WTC11 (cell line): ENCODE data around the gene LCN1. TPM values are rescaled to one million over a fixed set of nuclear protein-coding genes. Genes with fewer than 3 reads are reported as not detected.
"Not testable (repeated sequence)": the region's sequence is repeated elsewhere in the genome, so short reads cannot be mapped to it uniquely, and the experiment has no call there.

Experiments used
- ATAC-seq: fragments of 200-7000 bp; cut with Tn5 transposase; 2 replicates; pipeline ENCODE4 v1.10.0; 2021; ENCODE audit warnings: mild to moderate bottlenecking, moderate library complexity
- CTCF ChIA-PET: fragments of 300-600 bp; sonication (Branson Sonifier 250); formaldehyde crosslinking; loops from one replicate; lab custom pipeline; 2021; ENCODE audit warnings: antibody characterized with exemption; lab: Charles Lee
- POLR2A ChIA-PET: fragments of 350-600 bp; sonication (Branson Sonifier 250); formaldehyde crosslinking; loops from one replicate; lab custom pipeline; 2021; ENCODE audit warnings: antibody characterized with exemption; lab: Charles Lee
- DNase-seq: peaks from one replicate; pipeline ENCODE4 v3.0.0; 2021; ENCODE audit warnings: low spot score
- H3K27ac Mint-ChIP-seq: 2 replicates; pipeline ENCODE4 v1.8.0; 2021; ENCODE audit warnings: mixed read lengths
- H3K27me3 Mint-ChIP-seq: 2 replicates; pipeline ENCODE4 v1.8.0; 2021; ENCODE audit warnings: low read depth, mild to moderate bottlenecking, moderate library complexity, mixed read lengths
- H3K36me3 Mint-ChIP-seq: 2 replicates; pipeline ENCODE4 v1.8.0; 2021; ENCODE audit warnings: mixed read lengths
- H3K4me1 Mint-ChIP-seq: 2 replicates; pipeline ENCODE4 v1.8.0; 2022; ENCODE audit warnings: mixed read lengths
- H3K4me3 Mint-ChIP-seq: 2 replicates; pipeline ENCODE4 v1.8.0; 2021; ENCODE audit warnings: mild to moderate bottlenecking, moderate library complexity, mixed read lengths
- H3K9me3 Mint-ChIP-seq: 2 replicates; pipeline ENCODE4 v1.8.0; 2021; ENCODE audit warnings: mixed read lengths
- CBFB ChIP-seq: sonication (generic); formaldehyde crosslinking; IDR thresholded peaks from 2 replicates; pipeline ENCODE4 v1.8.1; 2022; ENCODE audit warnings: mild to moderate bottlenecking, low read depth, missing genetic modification reagents
- CDX4 ChIP-seq: fragments of 250-450 bp; sonication (Bioruptor Pico); IDR thresholded peaks from 2 replicates; pipeline ENCODE4 v1.9.0; 2021; ENCODE audit warnings: moderate library complexity, mild to moderate bottlenecking, inconsistent platforms, borderline replicate concordance
- CREM ChIP-seq: sonication (generic); formaldehyde crosslinking; IDR thresholded peaks from 2 replicates; pipeline ENCODE4 v1.8.1; 2022; ENCODE audit warnings: mild to moderate bottlenecking, missing genetic modification reagents, moderate library complexity
- FOXP1 ChIP-seq: sonication (generic); formaldehyde crosslinking; IDR thresholded peaks from 2 replicates; pipeline ENCODE4 v1.8.0; 2022; ENCODE audit warnings: missing genetic modification reagents, mild to moderate bottlenecking, moderate library complexity, borderline replicate concordance
- HMGA2 ChIP-seq: fragments of 250-450 bp; sonication (Bioruptor Pico); IDR thresholded peaks from 2 replicates; pipeline ENCODE4 v1.4.0; 2021; ENCODE audit warnings: mild to moderate bottlenecking, moderate library complexity
- IRF2 ChIP-seq: sonication (generic); formaldehyde crosslinking; IDR thresholded peaks from 2 replicates; pipeline ENCODE4 v1.8.0; 2022; ENCODE audit warnings: low read depth, missing genetic modification reagents, borderline replicate concordance
- KAT7 ChIP-seq: sonication (generic); formaldehyde crosslinking; IDR thresholded peaks from 2 replicates; pipeline ENCODE4 v1.8.1; 2023; ENCODE audit warnings: missing genetic modification reagents, mild to moderate bottlenecking, borderline replicate concordance
- MYBL2 ChIP-seq: sonication (generic); formaldehyde crosslinking; IDR thresholded peaks from 2 replicates; pipeline ENCODE4 v1.8.1; 2023; ENCODE audit warnings: mild to moderate bottlenecking, moderate library complexity, missing genetic modification reagents
- NR1H2 ChIP-seq: sonication (generic); formaldehyde crosslinking; IDR thresholded peaks from 2 replicates; pipeline ENCODE4 v1.9.0; 2021; ENCODE audit warnings: mild to moderate bottlenecking, moderate library complexity, missing genetic modification reagents
- OVOL2 ChIP-seq: fragments of 250-450 bp; sonication (Bioruptor Pico); IDR thresholded peaks from 2 replicates; pipeline ENCODE4 v1.9.0; 2021; ENCODE audit warnings: mild to moderate bottlenecking, borderline replicate concordance
- SOX15 ChIP-seq: fragments of 250-450 bp; sonication (Bioruptor Pico); IDR thresholded peaks from 2 replicates; pipeline ENCODE4 v1.9.0; 2021; ENCODE audit warnings: mild to moderate bottlenecking
- SP1 ChIP-seq: sonication (generic); formaldehyde crosslinking; conservative IDR thresholded peaks from 2 replicates; pipeline ENCODE4 v1.8.1; 2022; ENCODE audit warnings: missing genetic modification reagents
- STAT6 ChIP-seq: sonication (generic); formaldehyde crosslinking; conservative IDR thresholded peaks from 2 replicates; pipeline ENCODE4 v1.8.1; 2023; ENCODE audit warnings: mild to moderate bottlenecking, low read depth, missing genetic modification reagents, moderate library complexity
- TP53 ChIP-seq: sonication (generic); formaldehyde crosslinking; IDR thresholded peaks from 2 replicates; pipeline ENCODE4 v1.8.1; 2023; ENCODE audit warnings: mild to moderate bottlenecking, missing genetic modification reagents
- ZNF121 ChIP-seq: sonication (generic); formaldehyde crosslinking; IDR thresholded peaks from 2 replicates; pipeline ENCODE4 v1.8.0; 2023; ENCODE audit warnings: missing genetic modification reagents
- ZNF138 ChIP-seq: sonication (generic); formaldehyde crosslinking; conservative IDR thresholded peaks from 2 replicates; pipeline ENCODE4 v1.8.1; 2022; ENCODE audit warnings: mild to moderate bottlenecking, moderate library complexity, missing genetic modification reagents
- ZNF281 ChIP-seq: sonication (generic); formaldehyde crosslinking; IDR thresholded peaks from 2 replicates; pipeline ENCODE4 v1.8.0; 2023; ENCODE audit warnings: mild to moderate bottlenecking, missing genetic modification reagents
- ZNF423 ChIP-seq: fragments of 250-450 bp; sonication (Bioruptor Pico); IDR thresholded peaks from 2 replicates; pipeline ENCODE4 v2.1.2; 2022; ENCODE audit warnings: mild to moderate bottlenecking, moderate library complexity
- ZSCAN18 ChIP-seq: fragments of 250-450 bp; sonication (Bioruptor Pico); IDR thresholded peaks from 2 replicates; pipeline ENCODE4 v2.1.2; 2022; ENCODE audit warnings: mild to moderate bottlenecking, moderate library complexity
- total RNA-seq: library from RNA; stranded (reverse); gene quantifications from 3 replicates; pipeline ENCODE4 v1.2.3, GENCODE V29; 2021

Gene LCN1
- total RNA-seq, 1 experiment from 2014 or later, result not detected

- DNase-seq, result no peak
Observed at GRCh38 chr9:135526089-135526729, 5.0 kb downstream of the LCN1 start.

GRCh38 chr9:135526730-135527571 lies 5.7 kb downstream of the LCN1 start:
- no peaks in the 10 kb centered on the region for H3K36me3 Mint-ChIP-seq
- CTCF ChIA-PET, result interaction anchor here (0.5 to 5.6 kb wide), 7 partner anchors 9 to 324 kb away, joined by 3 to 42 read pairs (median 4); no protein-coding TSS in a partner anchor
- H3K27ac Mint-ChIP-seq, result no peak overlapping the region
- ATAC-seq (no peak; the same call in none of the 2 replicates), DNase-seq (peak; percentile 20)
- H3K9me3 Mint-ChIP-seq, result no peaks in the 10 kb centered on the region
- POLR2A ChIA-PET, result interaction anchor here (0.5 kb wide), 2 partner anchors 8 to 52 kb away, joined by 3 to 4 read pairs; no protein-coding TSS in a partner anchor
- no peaks in the 10 kb centered on the region for H3K27me3 Mint-ChIP-seq
- TF ChIP-seq ZNF423 (peak; percentile 2; the same call in 1 of the 2 replicates), FOXP1 (CRISPR knock-in tag) (peak; percentile 17; the same call in 1 of the 2 replicates), SOX15 (CRISPR knock-in tag) (no peak)
- H3K4me3 Mint-ChIP-seq, result no peak overlapping the region
- peaks cover 11% of the 10 kb centered on the region for H3K4me1 Mint-ChIP-seq

More at GRCh38 chr9:135526089-135526729, 5.0 kb downstream of the LCN1 start:
- TF ChIP-seq FOXP1 (CRISPR knock-in tag) (no peak), ZNF121 (CRISPR knock-in tag) (no peak), IRF2 (no peak), CDX4 (no peak)
- CTCF ChIA-PET, result interaction anchor here (0.5 to 5.6 kb wide), 7 partner anchors 9 to 323 kb away, joined by 3 to 42 read pairs (median 4); no protein-coding TSS in a partner anchor
- no peak for ATAC-seq
- H3K27me3 Mint-ChIP-seq, result no peaks in the 10 kb centered on the region
- H3K36me3 Mint-ChIP-seq, result no peaks in the 10 kb centered on the region
- H3K27ac Mint-ChIP-seq, result no peak overlapping the region
- POLR2A ChIA-PET, result interaction anchor here (0.5 kb wide), 1 partner anchor 51 kb away, joined by 3 read pairs; no protein-coding TSS in a partner anchor
- H3K9me3 Mint-ChIP-seq, result no peaks in the 10 kb centered on the region
- no peak overlapping the region for H3K4me3 Mint-ChIP-seq
- peaks cover 11% of the 10 kb centered on the region for H3K4me1 Mint-ChIP-seq

GRCh38 chr9:135528842-135529435 lies 7.7 kb downstream of the LCN1 start:
- H3K27me3 Mint-ChIP-seq, DNase-seq, ATAC-seq, H3K27ac Mint-ChIP-seq, H3K36me3 Mint-ChIP-seq, H3K4me3 Mint-ChIP-seq, CTCF ChIA-PET, POLR2A ChIA-PET, H3K4me1 Mint-ChIP-seq, H3K9me3 Mint-ChIP-seq: not testable (repeated sequence)
- TF ChIP-seq HMGA2 (CRISPR knock-in tag), result peak; percentile 87

GRCh38 chr9:135530146-135530545 lies 8.9 kb downstream of the LCN1 start:
- ChIA-PET CTCF (interaction anchor here (1.5 kb wide), 1 partner anchor 26 kb away, joined by 5 read pairs; no protein-coding TSS in a partner anchor), POLR2A (no interaction called here)
- Mint-ChIP-seq H3K4me1 (peaks cover 13% of the 10 kb centered on the region), H3K36me3 (no peaks in the 10 kb centered on the region), H3K27ac (peak overlapping the region; percentile 57; the same call in 1 of the 2 replicates), H3K9me3 (no peaks in the 10 kb centered on the region), H3K27me3 (no peaks in the 10 kb centered on the region), H3K4me3 (no peak overlapping the region)
- no peak for ATAC-seq
- no peak for DNase-seq
- no peak for TF ChIP-seq CREM (CRISPR knock-in tag)
- TF ChIP-seq ZSCAN18 (CRISPR knock-in tag), result no peak
- TF ChIP-seq ZNF281 (CRISPR knock-in tag), result no peak
- no peak for TF ChIP-seq STAT6 (CRISPR knock-in tag)
- no peak for TF ChIP-seq CBFB
- no peak for TF ChIP-seq KAT7 (CRISPR knock-in tag)
- TF ChIP-seq HMGA2 (CRISPR knock-in tag), result no peak
- TF ChIP-seq SP1, result no peak
- TF ChIP-seq MYBL2, result no peak
- no peak for TF ChIP-seq TP53 (CRISPR knock-in tag)
- TF ChIP-seq NR1H2, result no peak
- no peak for TF ChIP-seq ZNF138 (CRISPR knock-in tag)
- no peak for TF ChIP-seq OVOL2
